Body of pancreas (tissue), 4 donors: ENCODE measurements around the gene DCAF4. TPM values are rescaled to one million over a fixed set of nuclear protein-coding genes. Genes with fewer than 3 reads are reported as not detected.

Source experiments
- ATAC-seq: fragments of 150-250 bp; one replicate; pipeline ENCODE4 v1.9.1; 2016
- DNase-seq, 4 donors: peaks; one replicate each; pipeline ENCODE4 v3.0.0-alpha.2; 2019
- H3K27ac ChIP-seq, 4 donors: fragments of 200-600 bp; sonication (generic); 1 replicate in 3 of 4; 2 replicates in 1 of 4; pipeline versions ENCODE4 v1.5.1 to v1.6.1; 2016 to 2019; ENCODE audit warnings: mild to moderate bottlenecking in 1 of 4, mixed read lengths in 1 of 4, moderate library complexity in 1 of 4
- H3K27me3 ChIP-seq, 2 donors: fragments of 200-600 bp; sonication (generic); one replicate each; pipeline ENCODE4 v1.6.0; 2016; ENCODE audit warnings: mild to moderate bottlenecking in 1 of 2
- H3K36me3 ChIP-seq, 2 donors: fragments of 200-600 bp; sonication (generic); replicated peaks in 1 of 2; 2 replicates each; pipeline ENCODE4 v1.5.1; 2016; ENCODE audit warnings: low read depth in 2 of 2; ENCODE audit not compliant: insufficient read depth in 1 of 2
- H3K4me1 ChIP-seq: fragments of 200-600 bp; sonication (generic); one replicate; pipeline ENCODE4 v1.6.0; 2016
- H3K4me3 ChIP-seq, 2 donors: fragments of 200-600 bp; sonication (generic); 1 replicate in 1 of 2; 2 replicates in 1 of 2; pipeline ENCODE4 v1.5.1; 2016 to 2019
- H3K9me3 ChIP-seq, 3 donors: fragments of 200-600 bp; sonication (generic); 1 replicate in 2 of 3; 2 replicates in 1 of 3; pipeline ENCODE4 v1.5.1; 2016
- CTCF ChIP-seq, 7 experiments: fragments of 450-650 bp in 4 of 7; fragments of 200-600 bp in 3 of 7; sonication (generic) in 3 of 7; IDR thresholded peaks; one replicate each; pipeline ENCODE4 v1.5.1; 2016 to 2019; ENCODE audit warnings: antibody characterized with exemption in 7 of 7
- POLR2A ChIP-seq, 3 donors: fragments of 450-650 bp; IDR thresholded peaks; one replicate each; pipeline ENCODE4 v1.6.1; 2016; ENCODE audit warnings: antibody characterized with exemption in 3 of 3, mild to moderate bottlenecking in 2 of 3
- WGBS, 2 donors: methylation state at CpG; one replicate each; pipeline ENCODE4 v1.1.5; 2017; 5-methylcytosine and 5-hydroxymethylcytosine counted together
- intact Hi-C: fragments of 100-400 bp; cut with DNase I; formaldehyde crosslinking; loops from one replicate; pipeline ENCODE4 v1.15.1; 2023
- total RNA-seq, 2 donors: library from RNA; depleted of rRNA; stranded (reverse); fragments of >200 nt; gene quantifications; one replicate each; pipeline ENCODE4 v1.1.0, GENCODE V29; 2016

Gene DCAF4
- total RNA-seq, 2 donors from 2014 or later: 10.4 to 39.2 TPM

- H3K4me3 ChIP-seq: no peak overlapping the region
- H3K27ac ChIP-seq: no peak overlapping the region
- DNase-seq (peak; percentile 63 to 74 (median 68)), ATAC-seq (peak; percentile 83)
- H3K36me3 ChIP-seq: no peaks in the 10 kb centered on the region
- H3K4me1 ChIP-seq: peaks cover 4% of the 10 kb centered on the region
- intact Hi-C loops: no loop called here
- no peaks in the 10 kb centered on the region for H3K27me3 ChIP-seq
- WGBS, 2 donors: 31% methylated on average over 5 of the region's 5 CpGs
- H3K9me3 ChIP-seq: no peaks in the 10 kb centered on the region
- no peak for TF ChIP-seq POLR2A (IDR thresholded peaks at IDR 0.05)
- TF ChIP-seq CTCF (IDR thresholded peaks at IDR 0.05): peak; percentile 80 to 95 (median 94)
Observed at GRCh38 chr14:72904840-72905561, 21.3 kb upstream of the DCAF4 start.

GRCh38 chr14:72906316-72906715, 19.9 kb upstream of the DCAF4 start:
- 30 to 39% methylated on average over 3 of the region's 3 CpGs for WGBS, 2 donors
- peaks cover 4% of the 10 kb centered on the region for H3K4me1 ChIP-seq
- no peaks in the 10 kb centered on the region for H3K9me3 ChIP-seq
- no peaks in the 10 kb centered on the region for H3K36me3 ChIP-seq
- no peaks in the 10 kb centered on the region for H3K27me3 ChIP-seq
- DNase-seq: no peak
- TF ChIP-seq CTCF (IDR thresholded peaks at IDR 0.05): no peak
- no peak for TF ChIP-seq POLR2A (IDR thresholded peaks at IDR 0.05)
- intact Hi-C loops: no loop called here
- no peak overlapping the region for H3K4me3 ChIP-seq
- ATAC-seq: no peak
- H3K27ac ChIP-seq: no peak overlapping the region

- no peak overlapping the region for H3K27ac ChIP-seq
- no peaks in the 10 kb centered on the region for H3K36me3 ChIP-seq
- no peak for TF ChIP-seq CTCF (IDR thresholded peaks at IDR 0.05)
- TF ChIP-seq POLR2A (IDR thresholded peaks at IDR 0.05): no peak
- DNase-seq (no peak), ATAC-seq (no peak)
- 53 to 56% methylated on average over 1 of the region's 1 CpG for WGBS, 2 donors
- H3K27me3 ChIP-seq: no peaks in the 10 kb centered on the region
- H3K9me3 ChIP-seq: no peaks in the 10 kb centered on the region
- intact Hi-C loops: no loop called here
- H3K4me3 ChIP-seq: no peak overlapping the region
- peaks cover 4% of the 10 kb centered on the region for H3K4me1 ChIP-seq
Observed at GRCh38 chr14:72906879-72907278, 19.4 kb upstream of the DCAF4 start.

- 62 to 68% methylated on average over 5 of the region's 5 CpGs for WGBS, 2 donors
- no peak for ATAC-seq
- no peak overlapping the region for H3K27ac ChIP-seq
- no peak overlapping the region for H3K4me3 ChIP-seq
- no peaks in the 10 kb centered on the region for H3K27me3 ChIP-seq
- H3K9me3 ChIP-seq: no peaks in the 10 kb centered on the region
- DNase-seq: no peak
- TF ChIP-seq CTCF (IDR thresholded peaks at IDR 0.05) (no peak), POLR2A (IDR thresholded peaks at IDR 0.05) (no peak)
- H3K36me3 ChIP-seq: no peaks in the 10 kb centered on the region
- H3K4me1 ChIP-seq: peaks cover 4% of the 10 kb centered on the region
- intact Hi-C loops: no loop called here
Observed at GRCh38 chr14:72907886-72908285, 18.4 kb upstream of the DCAF4 start.

- H3K27me3 ChIP-seq: no peaks in the 10 kb centered on the region
- WGBS, 2 donors: 28 to 38% methylated on average over 5 of the region's 5 CpGs
- intact Hi-C loops: no loop called here
- ATAC-seq: no peak
- no peak for TF ChIP-seq CTCF (IDR thresholded peaks at IDR 0.05)
- no peak for TF ChIP-seq POLR2A (IDR thresholded peaks at IDR 0.05)
- no peaks in the 10 kb centered on the region for H3K36me3 ChIP-seq
- no peak overlapping the region for H3K4me3 ChIP-seq
- H3K9me3 ChIP-seq: no peaks in the 10 kb centered on the region
- no peak overlapping the region for H3K27ac ChIP-seq
- peaks cover 4% of the 10 kb centered on the region for H3K4me1 ChIP-seq
- no peak for DNase-seq
Observed at GRCh38 chr14:72909163-72909562, 17.1 kb upstream of the DCAF4 start.
